CD4-positive, alpha-beta T cell treated with Interleukin-4 for 4 hours (primary cell): Measurements from ENCODE around the gene UBE2Q1.
A peak's percentile ranks its signal among the peaks of the same experiment; 100 is the strongest.

ENCODE experiments used
- DNase-seq: peaks from one replicate; pipeline ENCODE4 v3.0.0-alpha.2; 2020

UBE2Q1 gene

GRCh38 chr1:154557939-154558719 lies at the start of gene UBE2Q1:
Gene UBE2Q1, minus strand, starts transcription at chr1:154558662. Its CDS starts 109 bp downstream, at chr1:154558553.
- no peak for DNase-seq

DNA sequence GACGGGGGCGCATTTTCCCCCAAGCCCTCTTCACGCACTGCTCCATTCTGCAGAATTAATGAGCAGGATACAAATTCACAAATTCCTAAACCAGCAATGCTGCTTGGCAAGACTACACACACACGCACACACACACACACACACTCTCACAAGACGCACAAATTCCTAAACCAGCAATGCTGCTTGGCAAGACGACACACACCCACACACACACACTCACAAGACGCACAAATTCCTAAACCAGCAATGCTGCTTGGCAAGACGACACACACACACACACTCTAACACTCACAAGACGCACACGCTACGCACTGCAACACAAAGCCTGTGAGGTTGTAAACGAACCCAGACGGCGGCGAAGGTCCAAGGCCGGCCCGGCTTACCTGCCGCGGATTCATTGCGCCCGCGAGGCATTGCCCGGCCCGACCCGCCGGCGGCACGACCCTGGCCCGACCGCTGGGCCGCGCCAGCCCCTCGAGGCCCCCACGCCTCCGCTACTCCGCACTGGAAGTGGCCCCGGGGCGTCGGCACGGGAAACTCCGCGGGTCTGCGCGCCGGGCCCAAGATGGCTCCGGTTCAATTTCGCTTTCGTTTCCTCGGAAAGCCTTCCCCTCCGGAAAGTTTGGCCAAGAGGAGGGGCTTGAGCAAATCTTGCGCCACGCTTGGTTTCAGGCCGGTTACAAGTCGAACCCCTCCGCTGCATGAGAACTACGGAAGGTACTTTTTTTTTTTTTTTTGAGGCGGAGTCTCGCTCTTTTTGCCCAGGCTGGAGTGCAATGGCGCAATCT lies 49.3 kb upstream of the UBE2Q1 start, which contains the start of gene ADAR:
Gene ADAR, minus strand, starts transcription at position 578 of the 788 bp plus-strand sequence. Its CDS starts 180 bp downstream, at position 398.
- peak; percentile 96 for DNase-seq

DNA sequence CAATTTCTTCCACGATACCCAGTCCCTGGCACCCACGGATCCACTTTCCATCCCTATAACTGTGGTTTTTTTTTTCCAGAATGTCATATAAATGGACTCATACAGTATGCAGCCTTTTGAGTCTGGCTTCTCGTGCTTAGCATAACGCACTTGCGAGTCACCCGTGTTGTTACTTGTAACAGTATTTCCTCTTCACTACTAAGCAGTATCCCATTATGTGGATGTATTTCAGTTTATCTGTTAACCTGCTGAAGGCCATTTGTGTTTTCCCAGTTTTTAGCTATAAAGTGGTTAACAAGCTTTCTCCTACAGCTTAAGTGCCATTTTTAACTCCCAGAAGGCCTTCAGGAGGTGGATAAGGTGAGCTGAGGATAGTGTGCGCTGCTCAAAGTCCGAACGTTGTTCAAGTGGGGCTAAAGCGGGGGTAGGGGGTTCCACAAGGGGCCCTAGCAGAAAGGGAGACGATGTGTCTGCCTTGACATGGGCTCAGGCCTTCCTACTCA lies 48.7 kb upstream of the UBE2Q1 start:
- DNase-seq = peak; percentile 6

DNA sequence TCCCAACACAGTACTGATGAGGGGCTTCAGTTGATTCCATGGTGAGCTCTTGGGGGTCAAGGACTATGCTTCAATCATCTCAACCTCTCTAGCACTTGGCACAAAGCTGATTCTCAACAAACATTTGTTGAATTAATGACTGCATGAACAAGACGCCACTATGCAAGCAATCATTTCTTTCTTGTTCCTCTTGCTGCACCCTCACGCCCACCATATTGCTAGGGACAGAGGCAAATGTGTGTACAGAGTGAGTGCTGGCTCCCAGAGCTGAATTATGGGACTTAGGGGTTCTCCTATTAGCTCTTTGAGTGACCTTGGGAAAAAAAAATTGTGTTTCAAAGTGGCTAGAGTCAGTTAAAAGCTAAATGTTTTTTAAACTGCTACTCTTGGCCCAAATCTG lies 47.1 kb upstream of the UBE2Q1 start:
- no peak for DNase-seq

DNA sequence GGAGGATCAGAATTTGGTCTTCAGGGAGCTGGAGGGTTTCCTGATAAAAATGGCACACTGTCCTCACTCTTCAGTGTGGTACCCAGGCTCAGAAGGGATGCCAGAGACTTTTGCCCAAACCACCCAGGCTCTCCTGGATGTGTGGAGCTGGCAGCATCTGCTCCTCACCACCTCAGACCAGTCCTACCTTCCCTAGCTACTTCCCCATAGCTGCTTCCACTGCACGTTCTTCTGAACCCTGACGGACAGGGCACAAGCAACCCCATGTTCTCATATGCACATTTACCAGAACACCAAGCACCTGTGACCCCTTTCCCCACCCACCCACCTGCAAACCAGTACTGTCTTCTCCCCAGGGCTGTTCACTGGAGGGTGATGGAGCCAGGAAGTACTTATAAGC lies 44.9 kb upstream of the UBE2Q1 start:
- no peak for DNase-seq

- no peak for DNase-seq
Observed at GRCh38 chr1:154599658-154600057, 41.2 kb upstream of the UBE2Q1 start.

- DNase-seq = no peak
Observed at GRCh38 chr1:154598871-154599635, 40.6 kb upstream of the UBE2Q1 start.

- no peak for DNase-seq
Observed at GRCh38 chr1:154595621-154596020, 37.2 kb upstream of the UBE2Q1 start.

- DNase-seq = no peak
Observed at GRCh38 chr1:154594811-154595210, 36.3 kb upstream of the UBE2Q1 start.

GRCh38 chr1:154593390-154593789 lies 34.9 kb upstream of the UBE2Q1 start:
- no peak for DNase-seq

GRCh38 chr1:154591206-154591605 lies 32.7 kb upstream of the UBE2Q1 start:
- no peak for DNase-seq

DNA sequence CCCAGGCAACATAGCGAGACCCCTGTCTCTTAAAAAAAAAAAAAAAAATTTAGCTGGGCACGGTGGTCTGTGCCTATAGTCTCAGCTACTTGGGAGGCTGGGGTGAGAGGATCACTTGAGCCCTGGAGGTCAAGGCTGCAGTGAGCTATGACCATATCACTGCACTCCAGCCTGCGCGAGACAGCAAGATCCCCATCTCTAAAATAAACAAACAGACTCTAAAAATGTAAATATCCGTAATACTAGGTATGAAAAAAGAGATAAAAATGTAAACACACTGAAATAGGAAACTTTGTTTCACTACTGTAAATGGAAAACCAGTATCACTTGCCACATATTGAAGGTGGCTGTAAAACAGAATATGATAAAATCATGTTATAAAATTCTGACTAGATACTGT lies 32.3 kb upstream of the UBE2Q1 start:
- no peak for DNase-seq

DNA sequence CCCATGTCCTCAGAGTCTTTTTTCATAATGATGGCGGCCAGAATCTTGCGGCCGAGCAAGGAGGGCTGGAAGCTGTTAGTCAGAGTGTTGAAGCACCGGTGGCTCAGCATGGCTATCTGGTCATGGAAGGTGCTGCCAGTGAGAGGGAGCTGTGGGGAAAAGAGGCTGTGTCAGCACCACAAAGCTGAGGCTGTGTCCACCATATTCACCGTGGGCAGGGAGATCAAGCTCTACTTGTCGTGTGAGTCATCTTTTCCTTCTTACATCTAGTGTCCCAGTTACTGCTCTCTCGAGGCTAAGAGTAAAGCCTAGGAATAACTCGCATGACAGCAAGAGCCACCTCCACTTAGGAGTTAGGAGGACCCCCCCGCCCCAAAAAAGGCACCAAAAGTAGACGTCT lies 31.3 kb upstream of the UBE2Q1 start:
- DNase-seq = no peak

DNA sequence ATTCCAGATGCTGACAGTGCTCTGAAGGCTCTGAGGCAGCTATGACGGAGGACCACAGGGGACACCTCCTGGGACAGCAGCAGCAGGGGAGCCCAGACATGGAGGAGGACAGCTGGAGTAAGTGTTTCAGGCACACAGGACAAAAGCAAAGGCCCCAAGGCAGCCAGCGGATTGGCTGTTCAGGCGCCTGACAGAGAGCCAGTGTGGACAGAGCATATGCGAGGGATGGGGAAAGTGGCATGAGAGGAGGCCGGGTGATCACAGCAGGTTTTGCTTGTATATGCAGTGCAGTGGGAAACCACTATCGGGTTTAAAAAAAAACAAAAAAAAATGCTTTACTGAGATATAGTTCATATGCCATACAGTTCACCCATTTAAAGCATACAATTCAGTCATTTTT lies 28.2 kb upstream of the UBE2Q1 start:
- no peak for DNase-seq

DNA sequence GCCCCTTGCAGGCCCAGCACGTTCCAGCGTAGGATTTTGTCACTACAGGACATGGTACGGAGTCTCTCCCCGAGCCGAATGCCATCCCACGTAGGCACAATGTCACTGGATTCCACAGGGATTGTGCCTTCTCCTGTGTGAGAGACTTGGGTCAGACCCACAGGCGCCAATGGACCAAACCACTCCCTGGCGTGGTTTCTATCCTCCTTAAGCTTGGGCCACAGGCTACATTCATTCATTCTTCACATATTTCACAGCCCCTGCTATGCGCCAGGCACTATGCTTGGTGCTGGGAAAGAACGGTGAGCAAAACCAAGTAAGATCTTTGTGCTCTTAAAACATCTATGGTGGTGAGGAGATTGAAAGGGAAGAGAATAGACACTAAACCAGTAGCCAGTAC lies 27.8 kb upstream of the UBE2Q1 start:
- DNase-seq = no peak

- no peak for DNase-seq
Observed at GRCh38 chr1:154584267-154584994, 26.0 kb upstream of the UBE2Q1 start.

- DNase-seq = no peak
Observed at GRCh38 chr1:154583773-154584172, 25.3 kb upstream of the UBE2Q1 start.

DNA sequence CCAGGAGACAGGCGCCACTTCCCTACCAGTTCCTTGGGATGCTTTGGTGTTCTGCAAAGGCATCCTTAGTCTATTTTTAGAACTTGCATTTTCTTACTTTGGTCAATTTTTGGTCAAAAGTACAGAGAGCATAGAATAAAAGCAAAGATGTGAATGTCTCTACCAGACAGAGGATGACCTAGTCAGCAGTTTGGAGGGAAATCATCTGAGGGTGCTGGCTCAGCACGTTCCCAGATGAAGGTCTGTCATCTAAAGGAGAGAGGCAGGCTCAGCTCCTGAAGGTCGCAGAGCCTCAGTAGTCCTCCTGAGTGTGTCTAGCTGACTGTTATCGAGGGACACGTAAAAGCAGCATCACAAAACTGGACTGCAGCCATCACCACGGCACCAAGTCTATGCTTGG lies 24.4 kb upstream of the UBE2Q1 start:
- no peak for DNase-seq

DNA sequence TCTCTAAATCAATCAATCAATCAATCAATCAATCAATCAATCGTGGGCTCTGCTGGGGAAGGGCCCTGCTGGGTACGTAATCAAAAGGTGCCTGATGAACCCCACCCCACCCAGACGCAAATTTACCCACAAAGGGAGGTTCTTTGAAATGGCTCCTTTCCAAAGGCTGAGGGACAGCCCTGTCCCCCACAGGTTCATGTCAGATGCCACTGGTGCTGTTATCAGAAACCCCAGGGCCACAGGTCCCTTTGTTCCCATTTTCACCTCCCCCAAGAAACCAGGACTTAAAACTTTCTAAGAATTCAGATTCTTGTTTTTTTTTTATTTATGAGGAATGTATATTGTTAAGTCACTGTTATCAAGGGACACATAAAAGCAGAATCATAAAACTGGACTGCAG lies 23.3 kb upstream of the UBE2Q1 start:
- DNase-seq = no peak

GRCh38 chr1:154579374-154579773 lies 20.9 kb upstream of the UBE2Q1 start:
- DNase-seq = no peak

- DNase-seq = no peak
Observed at GRCh38 chr1:154578058-154578418, 19.6 kb upstream of the UBE2Q1 start.

DNA sequence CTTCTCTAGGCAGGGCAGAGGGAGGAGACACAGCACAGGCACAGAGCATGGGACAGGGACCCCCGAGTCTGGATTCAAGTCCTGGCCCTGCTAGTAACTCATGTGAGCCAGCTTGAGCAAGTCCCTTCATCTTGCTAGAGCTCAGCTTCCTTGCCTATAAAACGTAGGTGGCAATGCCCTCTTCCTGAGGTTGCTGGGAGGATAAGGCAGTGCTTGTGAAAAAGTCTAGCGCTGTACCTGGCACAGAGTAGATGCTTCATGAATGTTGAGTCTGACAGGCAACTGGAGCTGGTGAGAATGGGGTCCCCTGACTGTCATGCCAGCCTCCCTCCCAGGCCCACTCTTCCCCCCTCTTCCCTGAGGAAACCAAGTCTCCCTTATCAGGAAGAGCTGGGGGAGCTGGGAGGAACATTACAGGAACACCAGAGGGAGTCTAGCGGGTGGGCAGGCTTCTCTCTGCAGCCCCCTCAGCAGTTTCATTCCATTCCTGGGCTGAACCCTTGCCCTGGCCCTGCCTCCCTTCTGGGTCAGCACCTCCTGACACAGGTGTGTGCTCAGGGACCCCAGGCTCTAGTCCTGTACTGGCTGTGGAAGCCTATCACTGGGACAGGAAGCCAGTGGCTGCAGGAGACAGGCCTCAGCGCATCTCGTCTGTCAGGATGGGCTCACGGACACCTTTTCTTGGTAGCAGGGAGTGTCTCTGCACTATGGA lies 19.0 kb upstream of the UBE2Q1 start:
- no peak for DNase-seq
